Fibroblast of pulmonary artery (primary cell): ENCODE measurements around the gene SKOR1.

Source experiments
- DNase-seq: peaks from one replicate; pipeline ENCODE4 v3.0.0-alpha.2; 2010; ENCODE audit warnings: low read depth
- H3K4me3 ChIP-seq: replicated peaks from 2 replicates; pipeline ENCODE4 v1.5.1; 2011; ENCODE audit warnings: low read depth, mild to moderate bottlenecking, control low read depth, low read length, moderate library complexity
- TF ChIP-seq, protein P1 (sequence below): IDR thresholded peaks from 2 replicates; pipeline ENCODE4 v1.5.1; 2011; ENCODE audit warnings: mild to moderate bottlenecking, control low read depth, low read length, inconsistent platforms; ENCODE audit errors: missing control alignments

SKOR1 gene

DNA sequence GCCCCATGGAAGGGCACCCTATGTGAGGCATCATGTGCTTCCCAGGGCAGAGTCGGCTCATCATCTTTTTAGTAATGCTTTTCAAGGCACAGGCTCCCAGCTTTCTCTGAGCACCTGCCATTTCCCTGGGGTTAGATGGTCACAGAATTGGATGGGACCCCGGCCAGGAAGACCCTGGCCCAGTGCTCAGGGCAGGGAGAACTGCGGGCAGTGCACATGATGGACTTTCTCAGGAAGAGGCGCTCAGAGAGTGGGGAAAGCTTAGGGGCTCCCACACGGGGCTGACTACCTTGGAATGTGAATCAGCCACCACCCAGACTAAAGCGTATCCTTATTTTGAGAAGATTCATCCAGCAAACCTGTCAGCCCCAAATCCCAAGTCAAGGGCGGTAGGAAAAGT lies 16.5 kb upstream of the SKOR1 start:
- no peak overlapping the region for H3K4me3 ChIP-seq
- TF ChIP-seq, protein P1, sequence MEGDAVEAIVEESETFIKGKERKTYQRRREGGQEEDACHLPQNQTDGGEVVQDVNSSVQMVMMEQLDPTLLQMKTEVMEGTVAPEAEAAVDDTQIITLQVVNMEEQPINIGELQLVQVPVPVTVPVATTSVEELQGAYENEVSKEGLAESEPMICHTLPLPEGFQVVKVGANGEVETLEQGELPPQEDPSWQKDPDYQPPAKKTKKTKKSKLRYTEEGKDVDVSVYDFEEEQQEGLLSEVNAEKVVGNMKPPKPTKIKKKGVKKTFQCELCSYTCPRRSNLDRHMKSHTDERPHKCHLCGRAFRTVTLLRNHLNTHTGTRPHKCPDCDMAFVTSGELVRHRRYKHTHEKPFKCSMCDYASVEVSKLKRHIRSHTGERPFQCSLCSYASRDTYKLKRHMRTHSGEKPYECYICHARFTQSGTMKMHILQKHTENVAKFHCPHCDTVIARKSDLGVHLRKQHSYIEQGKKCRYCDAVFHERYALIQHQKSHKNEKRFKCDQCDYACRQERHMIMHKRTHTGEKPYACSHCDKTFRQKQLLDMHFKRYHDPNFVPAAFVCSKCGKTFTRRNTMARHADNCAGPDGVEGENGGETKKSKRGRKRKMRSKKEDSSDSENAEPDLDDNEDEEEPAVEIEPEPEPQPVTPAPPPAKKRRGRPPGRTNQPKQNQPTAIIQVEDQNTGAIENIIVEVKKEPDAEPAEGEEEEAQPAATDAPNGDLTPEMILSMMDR, result no peak
- no peak for DNase-seq

DNA sequence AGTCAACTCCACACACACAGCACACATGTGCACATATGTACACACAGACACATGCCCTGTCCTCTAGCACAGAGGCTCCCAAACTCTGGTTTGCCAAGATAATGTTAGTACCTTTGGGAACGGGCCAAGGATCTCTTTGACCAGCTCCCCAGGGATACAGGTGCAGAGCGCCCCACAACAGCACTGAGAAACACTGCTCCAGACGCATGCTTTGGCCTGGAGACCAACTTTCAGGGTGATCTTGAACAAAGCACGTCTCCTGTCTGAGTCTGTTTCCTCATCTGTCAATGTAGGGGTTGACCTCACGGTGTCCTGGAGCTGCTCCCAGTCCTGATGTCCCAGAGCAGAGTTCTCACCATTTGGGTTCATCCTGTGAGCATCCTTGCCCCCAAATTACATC lies 15.9 kb upstream of the SKOR1 start:
- TF ChIP-seq, protein P1, result no peak

DNA sequence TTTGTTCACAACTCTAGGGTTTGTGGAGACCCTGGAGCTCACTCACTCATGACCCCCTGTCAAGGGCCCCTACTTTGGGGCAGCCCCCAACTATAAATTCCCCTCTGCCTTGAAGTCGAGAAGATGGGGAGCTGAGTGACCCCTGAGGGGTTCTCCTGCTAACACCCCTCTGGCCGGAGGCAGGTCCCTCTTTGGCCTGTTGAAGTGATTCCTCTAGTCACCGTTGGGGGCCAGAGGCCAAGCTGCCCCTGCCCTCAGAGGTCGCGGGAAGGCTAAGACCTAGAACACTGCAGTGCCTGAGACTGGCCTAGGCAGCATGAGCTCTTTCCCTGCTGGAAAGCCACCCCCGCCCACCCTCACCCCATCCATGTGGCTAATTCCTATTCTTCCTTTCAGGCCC lies 15.4 kb upstream of the SKOR1 start:
- H3K4me3 ChIP-seq, result no peak overlapping the region
- TF ChIP-seq, protein P1, result no peak
- no peak for DNase-seq

More for the DNA sequence above, 15.9 kb upstream of the SKOR1 start:
- no peak for DNase-seq
- H3K4me3 ChIP-seq, result no peak overlapping the region

DNA sequence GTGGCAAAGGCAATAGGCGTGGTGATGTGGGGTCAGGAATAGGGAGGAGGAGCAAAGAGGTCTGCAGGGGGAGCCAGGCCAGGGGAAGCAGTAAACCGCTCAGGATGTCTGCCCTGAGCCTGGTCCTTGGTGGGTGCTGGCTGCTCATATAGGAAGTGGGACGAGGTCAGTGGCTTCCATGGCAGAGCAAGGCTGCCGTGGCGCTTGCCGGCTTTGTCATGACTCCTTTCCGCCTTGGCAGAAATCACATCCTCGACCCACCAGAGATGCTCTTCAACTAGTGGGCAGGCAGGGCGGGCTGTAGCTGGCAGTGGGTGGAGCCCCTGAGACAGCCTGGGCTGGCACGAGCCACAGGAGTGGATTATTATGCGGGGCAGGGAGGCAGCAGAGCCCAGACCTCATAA lies 13.1 kb upstream of the SKOR1 start:
- no peak for DNase-seq
- no peak overlapping the region for H3K4me3 ChIP-seq
- TF ChIP-seq, protein P1, result no peak

DNA sequence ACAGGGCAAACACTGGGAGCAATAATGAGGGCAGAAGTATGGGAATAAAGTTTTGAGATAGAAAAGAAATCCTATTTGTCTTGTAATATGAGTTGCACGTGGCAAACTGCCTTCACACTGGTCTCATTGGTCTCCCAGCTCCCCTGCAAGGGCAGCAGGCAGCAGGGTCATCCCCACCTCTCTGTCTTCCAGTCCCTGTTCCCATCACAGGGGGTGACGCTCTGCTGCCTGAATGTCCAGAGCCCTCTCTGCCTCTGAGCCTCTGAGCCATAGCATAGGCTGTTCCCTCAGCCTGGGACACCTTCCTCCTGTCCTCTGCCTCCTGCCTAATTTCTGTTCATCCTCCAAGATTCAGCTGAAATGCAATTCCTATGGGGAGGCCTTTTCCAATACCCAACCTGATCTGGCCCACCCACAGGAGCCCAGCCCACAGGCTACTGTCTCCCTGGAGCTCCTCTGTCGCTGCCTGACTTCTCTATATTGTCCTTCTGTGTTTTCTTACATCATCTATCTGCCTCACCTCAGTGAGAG lies 12.1 kb upstream of the SKOR1 start:
- no peak for DNase-seq
- no peak overlapping the region for H3K4me3 ChIP-seq
- TF ChIP-seq, protein P1, result no peak

DNA sequence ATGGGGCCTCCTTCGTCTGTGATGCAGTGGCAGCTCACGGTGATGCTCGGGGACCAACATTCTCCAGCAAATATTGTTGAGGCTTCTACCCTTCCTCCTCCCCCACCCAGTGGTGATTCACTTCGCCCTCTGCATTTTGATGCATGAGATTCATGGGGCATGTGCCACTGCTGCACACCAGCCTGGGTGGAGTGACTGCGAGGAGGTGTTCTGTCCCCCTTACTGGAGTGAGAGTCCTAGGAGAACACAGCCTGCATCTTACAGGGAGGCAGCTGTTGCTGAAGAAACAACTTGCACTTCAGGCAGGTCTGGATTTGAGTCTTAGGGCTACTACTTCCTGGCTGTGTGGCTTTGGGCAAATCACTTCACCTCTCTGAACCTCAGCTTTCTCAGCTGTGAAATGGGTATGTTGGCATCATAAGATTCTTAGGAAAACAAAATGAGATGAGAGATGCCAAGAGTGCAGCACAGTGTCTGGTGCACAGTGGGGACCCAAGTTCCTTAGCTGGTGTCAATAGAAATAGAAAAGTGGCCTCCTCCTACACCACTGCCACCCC lies 10.2 kb upstream of the SKOR1 start:
- TF ChIP-seq, protein P1, result no peak
- no peak for DNase-seq

DNA sequence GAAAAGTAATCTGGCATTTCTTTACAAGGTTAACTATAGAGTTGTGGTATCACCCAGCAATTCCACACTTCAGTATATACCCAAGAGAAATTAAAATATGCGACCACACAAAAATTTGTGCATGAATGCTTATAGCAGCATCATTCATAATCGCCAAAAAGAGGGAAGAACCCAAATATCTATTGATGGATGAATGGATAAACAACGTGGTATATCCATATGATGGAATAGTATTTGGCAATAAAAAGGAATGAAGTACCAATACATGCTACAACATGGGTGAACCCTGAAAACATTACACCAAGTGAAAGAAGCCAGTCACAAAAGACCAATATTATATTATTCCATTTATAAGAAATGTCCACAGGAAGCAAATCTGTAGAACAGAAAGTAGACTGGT lies 8.6 kb upstream of the SKOR1 start:
- H3K4me3 ChIP-seq, result no peak overlapping the region
- TF ChIP-seq, protein P1, result no peak
- DNase-seq, result no peak

More for the DNA sequence above, 10.2 kb upstream of the SKOR1 start:
- no peak overlapping the region for H3K4me3 ChIP-seq
